Skin epidermis (tissue), 12 donors: ENCODE results near the gene CBX1.

Experiments
- H3K27ac ChIP-seq, 21 experiments: fragments of 200-600 bp; sonication (generic) in 11 of 21; one replicate each; pipeline ENCODE4 v1.5.0; 2020; ENCODE audit warnings: mild to moderate bottlenecking in 3 of 21, inconsistent platforms in 2 of 21, moderate library complexity in 2 of 21
- H3K4me3 ChIP-seq, 7 experiments: fragments of 200-600 bp; sonication (generic) in 2 of 7; one replicate each; pipeline ENCODE4 v1.5.0; 2020; ENCODE audit warnings: inconsistent platforms in 2 of 7, mild to moderate bottlenecking in 2 of 7, moderate library complexity in 1 of 7

The CBX1 gene

DNA sequence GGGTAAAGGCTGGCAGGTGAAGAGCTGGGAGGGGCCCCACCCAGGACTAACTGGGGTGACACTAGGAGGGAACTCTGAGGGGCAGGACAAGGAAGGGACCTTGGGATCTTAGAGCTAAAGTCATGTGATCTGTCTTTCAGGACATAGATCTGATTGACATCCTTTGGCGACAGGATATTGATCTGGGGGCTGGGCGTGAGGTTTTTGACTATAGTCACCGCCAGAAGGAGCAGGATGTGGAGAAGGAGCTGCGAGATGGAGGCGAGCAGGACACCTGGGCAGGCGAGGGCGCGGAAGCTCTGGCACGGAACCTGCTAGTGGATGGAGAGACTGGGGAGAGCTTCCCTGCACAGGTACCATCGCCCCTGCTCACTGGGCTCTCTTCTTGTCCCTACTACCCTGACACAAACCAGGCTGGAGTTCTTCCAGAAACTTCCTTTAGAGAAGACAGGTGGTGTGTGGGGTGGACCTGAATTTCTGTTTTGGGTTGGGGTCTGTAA lies 45.0 kb downstream of the CBX1 start:
- Histone ChIP-seq H3K4me3 (no peak overlapping the region), H3K27ac (peak overlapping the region in 4 of 21 experiments; percentile 1 to 54 (median 13))

DNA sequence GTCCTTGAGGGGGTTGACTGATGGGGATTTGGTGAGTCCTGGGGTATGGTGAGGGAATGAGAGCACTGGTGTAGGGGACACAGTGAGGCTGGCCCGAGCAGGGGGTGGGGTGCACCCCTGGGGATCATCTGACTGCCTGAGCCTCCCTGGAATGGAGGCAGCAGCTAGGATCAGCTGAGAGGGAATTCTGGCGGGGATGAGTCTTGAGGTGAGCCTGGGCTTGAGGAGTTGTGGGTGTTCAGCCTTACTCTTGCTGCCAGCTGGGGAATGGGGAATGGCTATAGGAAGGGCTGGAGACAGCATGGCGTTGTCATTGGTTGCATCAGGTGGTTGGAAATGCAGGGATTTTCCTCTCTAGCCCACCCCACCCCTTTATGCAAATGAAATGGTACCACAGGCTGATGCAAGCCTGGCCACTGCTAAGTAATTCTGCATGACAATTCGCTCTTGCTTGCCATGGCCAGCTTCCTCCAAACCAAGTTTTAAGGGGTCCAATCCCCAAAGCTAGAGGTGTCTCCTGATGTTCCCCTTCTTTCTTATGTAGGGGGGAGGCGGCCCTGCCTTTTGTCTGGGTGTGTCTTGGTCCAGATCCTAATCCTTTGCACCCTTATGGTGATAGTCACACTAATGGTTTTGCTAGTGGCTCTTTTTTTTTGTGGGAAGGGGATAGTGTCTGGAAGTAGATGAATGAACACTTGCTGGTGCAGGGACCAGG lies 45.6 kb downstream of the CBX1 start:
- H3K27ac ChIP-seq, result peak overlapping the region in 13 of 21 experiments; percentile 12 to 90 (median 54)
- H3K4me3 ChIP-seq, result peak overlapping the region in 1 of 7 experiments; percentile 36

DNA sequence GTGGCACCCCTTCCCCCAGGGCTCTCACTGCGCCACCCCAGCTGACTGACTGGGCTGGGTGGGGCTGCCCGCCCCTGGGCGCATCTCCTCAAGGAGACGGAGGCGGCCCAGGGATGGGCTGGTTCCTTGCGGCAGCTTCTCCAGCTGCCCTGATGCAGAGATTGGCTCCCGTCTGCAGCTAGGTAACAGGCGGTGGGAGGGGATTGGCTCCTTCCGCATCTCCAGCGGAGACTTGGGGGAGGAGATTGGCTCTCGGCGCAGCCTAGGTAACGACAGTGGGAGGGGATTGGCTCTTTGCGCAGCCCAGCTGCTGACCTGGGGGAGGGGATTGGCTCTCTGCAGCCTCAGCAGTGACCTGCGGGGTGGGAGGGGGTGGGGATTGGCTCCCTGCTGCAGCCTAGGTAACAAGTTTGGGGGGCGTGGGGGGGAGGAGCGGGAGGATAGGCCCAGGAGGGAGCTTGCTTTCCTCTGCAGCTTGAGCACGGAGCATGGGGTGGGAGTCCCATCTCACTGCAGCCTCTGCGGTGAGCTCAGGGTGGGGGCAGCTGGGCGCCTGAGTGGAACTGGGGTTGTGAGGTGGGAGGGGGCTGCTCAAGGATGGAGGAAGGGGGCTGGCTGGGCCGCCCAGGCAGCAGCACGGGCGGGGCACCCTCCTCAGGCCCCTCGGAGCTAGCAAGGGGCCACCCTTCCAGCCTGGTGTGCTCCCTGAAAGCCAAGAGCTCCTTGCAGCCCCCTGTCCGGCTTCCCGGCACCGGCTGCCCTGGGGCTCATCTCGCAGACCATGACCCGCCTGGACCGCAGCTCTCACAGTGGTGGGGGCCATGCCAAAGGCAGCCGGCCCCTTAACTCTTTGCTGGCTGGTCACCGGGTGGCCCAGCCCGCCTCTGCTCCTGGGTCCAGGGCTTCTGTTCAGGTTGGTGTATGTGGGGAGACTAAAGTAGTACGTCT lies 46.8 kb downstream of the CBX1 start:
- H3K27ac ChIP-seq, result peak overlapping the region in 17 of 21 experiments; percentile 23 to 98 (median 72)
- H3K4me3 ChIP-seq, result peak overlapping the region in 6 of 7 experiments; percentile 11 to 36 (median 19)

DNA sequence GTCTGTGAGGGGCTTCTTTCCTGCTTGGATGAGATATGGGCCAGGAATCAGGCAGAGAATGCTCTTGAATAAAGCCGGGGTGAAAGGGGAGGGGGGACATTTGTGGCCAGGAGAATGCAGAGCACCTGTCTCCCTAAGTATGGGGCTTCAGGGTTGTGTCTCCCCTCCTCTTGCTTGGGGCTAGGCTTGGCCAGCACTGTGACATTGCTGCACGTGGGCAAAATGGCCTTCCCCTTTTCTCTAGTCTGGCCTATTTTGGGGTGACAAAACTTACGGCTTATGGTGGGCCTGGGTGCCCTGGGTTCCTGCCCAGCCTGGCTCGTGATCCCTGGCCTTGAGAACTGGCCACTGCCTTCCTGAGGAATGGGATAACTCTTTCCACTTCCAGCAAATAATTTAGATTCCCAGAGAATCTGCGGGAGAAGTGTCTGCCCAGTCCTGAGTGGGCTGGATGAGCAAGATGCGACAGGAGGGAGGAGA lies 47.5 kb downstream of the CBX1 start:
- Histone ChIP-seq H3K4me3 (peak overlapping the region in 2 of 7 experiments; percentile 5 to 20), H3K27ac (peak overlapping the region in 18 of 21 experiments; percentile 54 to 98 (median 82))

DNA sequence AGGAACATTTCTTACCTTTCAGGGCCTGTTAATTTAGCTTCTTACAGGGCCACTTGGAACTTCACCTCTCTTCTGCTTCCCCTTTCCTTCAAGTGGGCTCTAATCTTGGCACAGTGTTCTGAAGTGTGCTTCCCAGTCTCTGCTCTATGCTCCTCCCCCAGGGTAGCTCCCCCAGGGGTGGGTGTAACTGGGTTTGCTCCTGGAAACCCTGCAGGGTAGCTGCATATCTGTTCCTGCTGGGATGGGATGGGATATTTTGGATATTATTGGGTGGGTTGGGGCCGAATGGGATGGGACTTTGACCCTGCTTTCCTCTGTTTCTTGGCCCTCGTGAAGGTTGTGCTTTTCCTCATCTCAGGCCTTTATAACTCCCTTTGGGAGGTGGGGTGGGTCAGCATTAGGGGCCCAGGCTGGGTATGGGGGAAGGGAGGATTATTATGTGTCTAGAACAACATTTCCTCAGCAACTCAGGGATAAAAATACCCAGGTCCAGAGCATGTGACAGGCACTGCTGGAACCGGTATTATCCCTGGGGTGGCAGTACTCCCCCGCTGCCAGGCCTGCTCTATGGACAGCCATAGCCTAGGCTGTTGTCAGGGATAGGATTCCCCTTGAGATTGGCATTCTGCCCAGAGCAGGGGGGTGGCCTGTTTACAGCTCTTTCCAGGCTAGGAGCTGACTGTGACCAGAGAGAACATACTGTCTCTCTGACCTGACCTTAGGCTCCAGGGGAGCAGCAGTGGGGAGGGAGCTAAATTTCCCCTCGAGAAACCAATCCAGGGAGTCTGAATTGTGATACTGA lies 48.1 kb downstream of the CBX1 start:
- H3K27ac ChIP-seq, result peak overlapping the region in 19 of 21 experiments; percentile 28 to 98 (median 91)
- peak overlapping the region in 2 of 7 experiments; percentile 5 to 20 for H3K4me3 ChIP-seq

DNA sequence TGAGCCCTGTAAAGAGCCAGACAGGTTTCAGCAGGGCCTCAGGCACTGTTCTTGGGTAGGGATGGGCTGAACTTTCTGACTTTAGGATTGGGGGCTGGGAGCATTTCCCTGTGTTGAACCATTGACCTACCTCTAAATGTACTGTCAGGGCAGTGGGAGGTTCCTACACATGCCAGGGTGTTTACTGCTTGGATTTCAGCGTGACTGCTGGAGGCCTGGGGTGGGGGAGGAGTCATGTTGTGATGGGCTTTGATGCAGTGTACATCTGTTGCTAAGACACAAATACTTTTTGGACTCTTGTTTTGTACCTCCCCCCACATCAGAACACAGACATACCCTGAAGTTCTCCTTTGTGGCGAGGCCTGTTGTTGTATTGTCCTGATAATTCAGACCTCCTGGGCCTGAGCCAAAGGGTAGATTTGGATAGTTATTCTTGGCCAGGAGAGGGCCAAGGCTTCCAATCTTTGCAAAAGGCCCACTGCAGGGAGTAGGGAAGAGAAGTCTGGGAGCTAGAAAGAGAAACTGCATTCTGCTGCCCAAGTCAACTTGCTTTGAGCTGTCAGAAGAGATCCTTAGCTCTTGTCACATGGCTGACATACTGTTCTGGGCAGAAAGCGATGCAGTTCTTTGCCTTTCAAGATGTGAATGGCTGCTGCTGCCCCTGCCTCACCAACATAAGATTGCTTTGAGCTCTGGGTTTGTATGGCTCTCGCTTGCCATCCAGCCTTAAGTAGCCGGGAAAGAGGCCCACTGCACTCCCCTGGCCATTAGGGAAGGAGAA lies 49.4 kb downstream of the CBX1 start:
- H3K27ac ChIP-seq, result peak overlapping the region in 20 of 21 experiments; percentile 17 to 98 (median 94)
- peak overlapping the region in 2 of 7 experiments; percentile 15 to 18 for H3K4me3 ChIP-seq

DNA sequence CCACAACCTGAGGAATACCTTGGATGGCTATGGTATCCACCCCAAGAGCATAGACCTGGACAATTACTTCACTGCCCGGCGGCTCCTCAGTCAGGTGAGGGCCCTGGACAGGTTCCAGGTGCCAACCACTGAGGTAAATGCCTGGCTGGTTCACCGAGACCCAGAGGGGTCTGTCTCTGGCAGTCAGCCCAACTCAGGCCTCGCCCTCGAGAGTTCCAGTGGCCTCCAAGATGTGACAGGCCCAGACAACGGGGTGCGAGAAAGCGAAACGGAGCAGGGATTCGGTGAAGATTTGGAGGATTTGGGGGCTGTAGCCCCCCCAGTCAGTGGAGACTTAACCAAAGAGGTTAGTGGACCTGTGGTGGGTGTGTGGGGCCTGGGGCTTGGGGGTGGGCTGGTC lies 50.0 kb downstream of the CBX1 start:
- H3K4me3 ChIP-seq, result peak overlapping the region in 2 of 7 experiments; percentile 15 to 18

DNA sequence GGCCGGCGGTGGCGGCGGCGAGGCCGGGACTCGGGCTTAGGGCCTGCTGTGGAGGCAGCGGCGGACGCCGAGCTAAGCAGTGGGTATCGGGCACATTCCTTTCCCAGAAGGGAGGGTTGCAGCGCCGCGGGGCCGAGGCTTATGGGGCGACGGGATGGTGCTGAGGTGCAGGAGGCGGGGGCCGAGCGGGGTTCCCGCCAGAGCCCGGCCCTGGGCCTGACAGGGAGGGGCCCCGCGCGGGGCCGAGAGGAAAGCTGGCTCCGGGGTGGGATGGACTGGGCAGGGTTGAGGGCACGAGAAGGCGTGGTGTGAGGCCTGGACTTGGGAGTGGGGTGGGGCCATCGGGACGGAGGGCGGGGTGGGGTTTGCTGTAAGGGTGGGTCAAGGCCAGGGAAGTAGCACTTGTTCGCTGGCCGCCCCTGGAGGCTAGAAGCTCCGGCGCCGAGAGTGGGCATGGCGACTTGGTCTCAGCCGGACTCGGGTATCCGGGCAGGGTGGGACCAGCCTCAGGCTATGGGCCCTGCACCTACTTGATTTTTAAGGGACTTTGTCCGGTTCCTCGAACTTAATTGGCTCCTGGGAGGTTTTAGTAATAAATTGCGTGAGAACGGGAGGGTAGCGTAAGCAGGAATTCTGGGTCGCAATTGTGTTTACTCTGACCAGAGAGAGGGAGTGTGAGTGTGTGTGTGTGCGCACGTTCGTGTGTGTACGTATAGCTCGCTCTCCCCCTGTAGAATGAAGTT lies 52.7 kb downstream of the CBX1 start:
- Histone ChIP-seq H3K4me3 (peak overlapping the region; percentile 61 to 84 (median 73)), H3K27ac (peak overlapping the region; percentile 70 to 98 (median 95))

More for the DNA sequence above, 50.0 kb downstream of the CBX1 start:
- H3K27ac ChIP-seq, result peak overlapping the region in 18 of 21 experiments; percentile 12 to 98 (median 95)

DNA sequence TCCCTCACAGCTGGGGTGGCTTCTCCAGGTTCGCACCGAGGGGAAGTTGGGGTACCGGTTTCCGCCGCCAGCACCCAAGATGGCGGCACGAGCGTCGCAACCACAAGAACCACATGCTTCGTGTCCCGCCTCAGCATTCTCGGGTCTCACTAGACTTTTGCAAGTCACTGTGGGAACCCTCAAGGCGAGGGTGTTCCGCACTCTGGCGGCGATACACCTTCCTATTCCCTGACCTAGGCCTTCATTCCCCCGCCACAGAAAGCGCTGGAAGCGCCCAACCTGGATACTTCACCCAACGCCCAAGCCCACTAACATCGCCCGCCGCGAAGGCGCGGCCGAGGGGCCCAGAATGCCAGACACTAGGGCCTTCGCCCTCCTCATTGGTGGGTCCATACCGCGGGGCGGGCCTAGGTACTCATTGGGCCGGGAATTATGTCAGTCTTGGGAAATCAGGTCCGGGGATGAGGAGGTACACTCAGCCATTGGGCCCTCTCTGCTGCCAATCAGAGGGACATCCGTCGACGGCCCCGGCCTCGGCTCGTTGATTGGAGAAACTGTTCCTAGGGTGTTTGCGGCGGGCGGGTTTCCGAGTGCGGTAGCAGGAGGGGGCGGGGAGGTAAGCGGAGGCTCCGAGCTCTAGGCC lies 53.4 kb downstream of the CBX1 start, which contains the start of gene NFE2L1:
Gene NFE2L1, plus strand, starts transcription at position 619 of the 643 bp plus-strand sequence. CDS start 2,760 bp downstream, outside the sequence.
- H3K27ac ChIP-seq, result peak within 1 kb of the TSS; percentile 72 to 98 (median 95)
- peak within 1 kb of the TSS; percentile 61 to 84 (median 73) for H3K4me3 ChIP-seq

DNA sequence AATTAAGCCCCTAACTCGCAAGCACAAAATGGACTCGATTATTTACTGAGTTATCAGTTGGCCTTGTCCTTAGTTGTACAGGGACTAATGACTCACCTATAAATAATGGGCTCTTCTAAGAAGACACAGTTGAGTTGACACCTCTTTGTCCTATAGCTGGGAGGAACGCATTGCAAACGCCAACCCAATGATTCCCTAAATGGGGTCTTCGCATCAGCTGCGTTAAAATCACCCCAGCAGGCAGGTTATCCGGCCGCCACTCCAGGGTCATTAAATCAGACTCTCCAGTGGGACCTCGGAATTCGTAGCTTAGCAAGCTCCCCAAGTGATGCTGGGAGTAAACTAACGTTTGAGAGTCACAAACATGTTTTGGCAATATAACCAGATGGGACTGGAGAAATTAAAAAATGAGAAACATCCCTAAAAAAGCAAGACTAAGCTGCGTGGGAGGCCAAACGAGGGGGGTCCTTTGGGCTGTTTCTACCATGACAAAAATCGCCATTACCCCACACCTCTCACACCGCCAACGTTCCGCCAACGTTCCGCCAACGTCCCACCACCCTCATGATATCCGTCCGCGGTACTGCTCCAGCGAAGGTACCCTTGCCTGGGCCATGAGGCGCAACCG lies 54.1 kb downstream of the CBX1 start:
- peak overlapping the region; percentile 51 to 84 (median 67) for H3K4me3 ChIP-seq
- H3K27ac ChIP-seq, result peak overlapping the region; percentile 72 to 98 (median 95)

DNA sequence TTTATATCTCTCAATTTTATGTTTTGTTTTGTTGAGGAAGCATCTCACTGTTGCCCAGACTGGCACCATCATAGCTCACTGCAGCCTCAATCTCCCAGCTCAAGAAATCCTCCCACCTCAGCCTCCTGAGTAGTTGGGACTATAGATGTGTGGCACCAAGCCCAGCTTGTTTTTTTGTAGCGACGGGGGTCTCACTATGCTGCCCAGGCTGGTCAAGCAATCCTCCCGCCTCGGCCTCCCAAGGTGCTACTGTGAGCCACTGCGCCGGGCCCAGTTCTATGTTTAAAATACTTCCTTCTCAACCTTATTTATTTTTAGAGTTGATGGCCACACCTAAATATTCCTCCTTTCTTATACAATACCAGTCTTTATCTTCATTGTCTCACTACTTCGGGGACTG lies 55.0 kb downstream of the CBX1 start:
- peak overlapping the region in 1 of 7 experiments; percentile 84 for H3K4me3 ChIP-seq
- peak overlapping the region in 20 of 21 experiments; percentile 74 to 98 (median 95) for H3K27ac ChIP-seq

DNA sequence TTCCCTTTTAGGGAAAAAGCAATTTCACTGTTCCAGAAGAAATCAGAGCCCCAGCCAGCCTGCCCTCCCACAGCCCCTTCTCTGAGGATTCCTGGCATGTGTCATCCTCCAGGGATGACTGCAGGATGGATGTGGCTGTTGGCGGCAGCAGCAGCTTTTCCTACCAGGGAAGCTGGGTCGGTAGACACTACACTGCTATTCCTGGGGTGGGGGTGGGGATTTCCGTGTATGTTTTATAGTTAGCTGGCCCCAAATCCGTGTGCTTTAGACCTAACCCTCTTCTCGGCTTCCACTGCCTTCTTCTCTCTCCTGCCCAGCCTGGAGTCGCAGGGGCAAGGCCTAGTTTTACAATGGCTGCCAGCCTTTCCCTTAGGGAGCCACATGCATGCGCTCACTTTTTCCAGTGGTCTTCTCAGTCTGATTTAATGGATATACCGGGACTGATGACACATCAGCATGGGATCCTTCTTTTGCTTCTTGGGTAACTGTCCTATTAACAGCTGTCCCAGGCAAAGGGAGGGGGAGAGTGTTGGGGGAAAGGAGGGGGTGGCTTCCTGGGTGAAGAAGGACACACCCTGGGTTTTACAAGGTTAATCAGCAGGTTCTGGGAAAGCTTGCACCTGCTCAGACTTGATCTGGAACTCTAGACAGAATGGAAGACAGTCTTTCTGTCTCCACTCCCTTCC lies 55.8 kb downstream of the CBX1 start:
- peak overlapping the region in 20 of 21 experiments; percentile 25 to 98 (median 95) for H3K27ac ChIP-seq

DNA sequence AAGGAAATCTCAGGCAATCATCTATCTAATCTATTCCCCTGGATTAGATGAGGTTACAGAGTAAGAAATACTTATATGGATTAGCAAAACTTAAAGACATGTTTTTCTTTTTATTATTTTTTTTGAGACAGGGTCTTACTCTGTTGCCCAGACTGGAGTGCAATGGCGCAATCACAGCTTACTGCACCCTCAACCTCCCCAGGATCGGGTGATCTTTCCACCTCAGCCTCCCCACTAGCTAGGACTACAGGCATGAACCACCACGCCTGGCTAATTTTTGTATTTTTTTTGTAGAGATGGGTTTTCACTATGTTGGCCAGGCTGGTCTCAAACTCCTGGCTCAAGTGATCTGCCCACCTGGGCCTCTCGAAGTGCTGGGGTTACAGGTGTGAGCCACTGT lies 56.4 kb downstream of the CBX1 start:
- Histone ChIP-seq H3K4me3 (no peak overlapping the region), H3K27ac (peak overlapping the region in 19 of 21 experiments; percentile 25 to 98 (median 92))

More for the DNA sequence above, 55.8 kb downstream of the CBX1 start:
- no peak overlapping the region for H3K4me3 ChIP-seq

DNA sequence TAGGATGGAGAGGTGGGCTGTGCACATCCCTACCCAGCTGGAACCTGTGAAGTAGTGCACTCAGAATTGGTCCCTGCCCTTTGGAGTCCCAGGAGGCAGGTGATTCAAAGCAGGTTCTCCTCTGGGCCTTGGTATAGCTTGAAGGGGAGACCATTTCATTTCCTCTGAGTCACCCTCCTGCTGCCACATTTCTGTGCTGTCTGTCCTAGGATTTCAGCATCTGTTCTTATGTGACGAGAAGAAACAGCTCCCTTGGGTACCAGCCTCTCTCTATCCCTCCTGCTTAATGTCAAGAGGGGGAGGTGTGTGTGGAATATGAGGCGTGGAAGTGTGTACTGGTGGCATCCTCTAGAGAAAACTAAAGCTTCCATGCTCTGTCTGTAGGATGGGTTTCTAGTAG lies 58.1 kb downstream of the CBX1 start:
- Histone ChIP-seq H3K27ac (peak overlapping the region in 1 of 21 experiments; percentile 9), H3K4me3 (no peak overlapping the region)

DNA sequence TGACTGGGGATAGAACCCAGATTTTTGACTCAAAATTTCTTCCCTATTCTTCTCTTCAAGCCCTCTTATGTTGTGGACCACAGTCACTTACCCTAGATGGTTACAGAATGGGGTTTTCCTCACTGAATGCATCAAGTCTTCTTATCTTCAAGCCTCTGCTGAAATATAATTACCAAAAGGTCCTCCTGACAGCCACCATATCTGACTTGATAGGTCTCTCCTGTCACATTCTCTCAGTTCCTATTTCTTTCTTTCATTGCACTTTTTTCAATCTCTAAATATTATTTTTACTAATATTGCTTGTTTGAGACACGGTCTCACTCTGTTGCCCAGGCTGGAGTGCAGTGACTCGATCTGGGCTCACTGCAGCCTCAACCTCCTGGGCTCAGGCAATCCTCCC lies 62.6 kb downstream of the CBX1 start:
- no peak overlapping the region for H3K4me3 ChIP-seq
- H3K27ac ChIP-seq, result no peak overlapping the region
